Pons (tissue), 1 donor: ENCODE data around the gene TP73.

Experiments used
- DNase-seq: peaks from one replicate; pipeline ENCODE4 v3.0.0-alpha.2; 2016; ENCODE audit warnings: low spot score

The TP73 gene

GRCh38 chr1:3729594-3730542 lies 77.6 kb downstream of the TP73 start:
- DNase-seq = no peak

- no peak for DNase-seq
These were observed 78.4 kb downstream of the TP73 start for GRCh38 chr1:3730543-3731247.

GRCh38 chr1:3731583-3732433 lies 79.5 kb downstream of the TP73 start:
- DNase-seq = peak; percentile 65

GRCh38 chr1:3732434-3733093 lies 80.2 kb downstream of the TP73 start:
- DNase-seq = no peak

GRCh38 chr1:3733094-3733882 lies 81.0 kb downstream of the TP73 start:
- no peak for DNase-seq

GRCh38 chr1:3733883-3734589 lies 81.7 kb downstream of the TP73 start:
- DNase-seq = no peak

GRCh38 chr1:3734602-3735001 lies 82.3 kb downstream of the TP73 start:
- DNase-seq = no peak

- DNase-seq = no peak
These were observed 82.8 kb downstream of the TP73 start for GRCh38 chr1:3735027-3735681.

GRCh38 chr1:3735688-3736087 lies 83.4 kb downstream of the TP73 start:
- DNase-seq = no peak

- no peak for DNase-seq
These were observed 83.8 kb downstream of the TP73 start for GRCh38 chr1:3736131-3736561.

- no peak for DNase-seq
These were observed 84.4 kb downstream of the TP73 start for GRCh38 chr1:3736708-3737107.

- DNase-seq = no peak
These were observed 86.6 kb downstream of the TP73 start for GRCh38 chr1:3738943-3739342.

- DNase-seq = no peak
These were observed 87.7 kb downstream of the TP73 start for GRCh38 chr1:3740042-3740441.

GRCh38 chr1:3740752-3741151 lies 88.4 kb downstream of the TP73 start:
- DNase-seq = no peak

- no peak for DNase-seq
These were observed 89.5 kb downstream of the TP73 start for GRCh38 chr1:3741566-3742438.

GRCh38 chr1:3742439-3743298 lies 90.4 kb downstream of the TP73 start:
- DNase-seq = no peak

GRCh38 chr1:3743421-3743820 lies 91.1 kb downstream of the TP73 start:
- DNase-seq = no peak

- DNase-seq = no peak
These were observed 91.5 kb downstream of the TP73 start for GRCh38 chr1:3743826-3744225.
